Stimulated activated CD4-positive, alpha-beta T cell treated with anti-CD3 and anti-CD28 coated beads, Interleukin-1b, Interleukin-23, amount 100 ng/mL, for 4 hours (primary cell): Measurements from ENCODE around the gene SARM1.
"Not testable (repeated sequence)": the region's sequence is repeated elsewhere in the genome, so short reads cannot be mapped to it uniquely, and the experiment has no call there.

ENCODE experiments used
- DNase-seq, 2 donors: peaks; one replicate each; pipeline ENCODE4 v3.0.0-alpha.2; 2020; ENCODE audit warnings: low read depth in 2 of 2

Gene SARM1

GRCh38 chr17:28371245-28372202, at the start of gene SARM1:
Gene SARM1 (plus strand): TSS chr17:28371694. CDS start chr17:28372033, 339 bp downstream.
- DNase-seq: peak; percentile 70 to 80

GRCh38 chr17:28324267-28324745, 47.2 kb upstream of the SARM1 start:
- no peak for DNase-seq

- no peak for DNase-seq
Observed at GRCh38 chr17:28324781-28325180, 46.7 kb upstream of the SARM1 start.

- no peak for DNase-seq
Observed at GRCh38 chr17:28325211-28325610, 46.3 kb upstream of the SARM1 start.

GRCh38 chr17:28326114-28326513, 45.4 kb upstream of the SARM1 start:
- no peak for DNase-seq

- DNase-seq: no peak
Observed at GRCh38 chr17:28327031-28327607, 44.4 kb upstream of the SARM1 start.

GRCh38 chr17:28327709-28328108, 43.8 kb upstream of the SARM1 start:
- DNase-seq: no peak

GRCh38 chr17:28328325-28328724, 43.2 kb upstream of the SARM1 start:
- no peak for DNase-seq

GRCh38 chr17:28330671-28331070, 40.8 kb upstream of the SARM1 start:
- no peak for DNase-seq

- DNase-seq: no peak
Observed at GRCh38 chr17:28331891-28332420, 39.5 kb upstream of the SARM1 start.

- no peak for DNase-seq
Observed at GRCh38 chr17:28333083-28333746, 38.3 kb upstream of the SARM1 start.

GRCh38 chr17:28334171-28334570, 37.3 kb upstream of the SARM1 start:
- no peak for DNase-seq

- DNase-seq: no peak
Observed at GRCh38 chr17:28334666-28335200, 36.8 kb upstream of the SARM1 start.

GRCh38 chr17:28335201-28335958, 36.1 kb upstream of the SARM1 start, which contains the start of the genes IFT20 and TNFAIP1:
Gene IFT20 (minus strand): TSS chr17:28335472. CDS start chr17:28331985, 3,487 bp downstream.
Gene TNFAIP1 (plus strand): TSS chr17:28335761. CDS start chr17:28339522, 3,761 bp downstream.
- peak; percentile 88 to 95 for DNase-seq

GRCh38 chr17:28335959-28336871, 35.3 kb upstream of the SARM1 start:
- DNase-seq: peak in 1 of 2 donors; percentile 14

- no peak for DNase-seq
Observed at GRCh38 chr17:28338056-28338768, 33.3 kb upstream of the SARM1 start.

GRCh38 chr17:28338769-28339212, 32.7 kb upstream of the SARM1 start:
- DNase-seq: not testable (repeated sequence)

GRCh38 chr17:28339431-28339830, 32.1 kb upstream of the SARM1 start:
- DNase-seq: no peak

GRCh38 chr17:28340374-28340773, 31.1 kb upstream of the SARM1 start:
- no peak for DNase-seq
